Measurements from ENCODE around the gene DCAKD.

DCAKD gene

DNA sequence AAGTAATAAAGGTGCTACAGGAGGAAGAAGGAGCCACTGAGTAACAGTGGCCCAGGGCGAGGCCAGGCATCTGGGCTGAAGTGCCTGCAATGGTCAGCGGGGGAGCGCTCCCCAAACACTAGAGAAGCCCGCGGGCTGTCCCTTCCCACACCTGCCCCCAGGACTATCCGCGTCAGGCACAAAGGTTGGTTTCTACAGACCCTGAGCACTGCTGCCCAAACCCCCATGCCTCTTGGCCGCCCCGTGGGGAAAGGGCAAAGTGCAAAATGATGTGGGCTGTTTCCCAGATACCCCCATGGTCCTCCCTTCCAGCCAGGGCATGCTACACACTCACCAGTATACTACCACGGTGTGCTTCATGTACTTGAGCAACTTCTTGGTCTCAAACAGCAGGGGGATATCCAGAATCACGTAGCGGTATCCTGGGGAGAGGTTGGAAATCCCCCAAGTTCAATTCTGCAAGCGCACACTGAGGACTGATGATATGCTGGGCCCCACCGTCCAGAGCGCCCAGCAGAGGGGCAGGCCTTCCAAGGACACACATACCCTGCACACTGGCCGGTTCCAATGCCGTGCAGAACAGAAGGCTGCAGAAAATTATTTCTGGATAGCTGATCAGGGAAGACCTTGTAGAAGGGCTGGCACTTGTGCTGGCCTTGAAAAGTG, 21.5 kb downstream of the DCAKD start:
- Histone ChIP-seq H3K4me1 (peaks cover 28% of the 10 kb centered on the region), H3K27me3 (no peaks in the 10 kb centered on the region), H3K9me3 (no peaks in the 10 kb centered on the region), H3K4me3 (ENCODE audit: low read depth, low read length) (no peak overlapping the region), H3K36me3 (peaks cover 21% of the 10 kb centered on the region)
- TF ChIP-seq, protein P1, sequence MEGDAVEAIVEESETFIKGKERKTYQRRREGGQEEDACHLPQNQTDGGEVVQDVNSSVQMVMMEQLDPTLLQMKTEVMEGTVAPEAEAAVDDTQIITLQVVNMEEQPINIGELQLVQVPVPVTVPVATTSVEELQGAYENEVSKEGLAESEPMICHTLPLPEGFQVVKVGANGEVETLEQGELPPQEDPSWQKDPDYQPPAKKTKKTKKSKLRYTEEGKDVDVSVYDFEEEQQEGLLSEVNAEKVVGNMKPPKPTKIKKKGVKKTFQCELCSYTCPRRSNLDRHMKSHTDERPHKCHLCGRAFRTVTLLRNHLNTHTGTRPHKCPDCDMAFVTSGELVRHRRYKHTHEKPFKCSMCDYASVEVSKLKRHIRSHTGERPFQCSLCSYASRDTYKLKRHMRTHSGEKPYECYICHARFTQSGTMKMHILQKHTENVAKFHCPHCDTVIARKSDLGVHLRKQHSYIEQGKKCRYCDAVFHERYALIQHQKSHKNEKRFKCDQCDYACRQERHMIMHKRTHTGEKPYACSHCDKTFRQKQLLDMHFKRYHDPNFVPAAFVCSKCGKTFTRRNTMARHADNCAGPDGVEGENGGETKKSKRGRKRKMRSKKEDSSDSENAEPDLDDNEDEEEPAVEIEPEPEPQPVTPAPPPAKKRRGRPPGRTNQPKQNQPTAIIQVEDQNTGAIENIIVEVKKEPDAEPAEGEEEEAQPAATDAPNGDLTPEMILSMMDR (IDR thresholded peaks at IDR 0.05; ENCODE audit: low read depth, low read length) = no peak
- no peak for DNase-seq

DNA sequence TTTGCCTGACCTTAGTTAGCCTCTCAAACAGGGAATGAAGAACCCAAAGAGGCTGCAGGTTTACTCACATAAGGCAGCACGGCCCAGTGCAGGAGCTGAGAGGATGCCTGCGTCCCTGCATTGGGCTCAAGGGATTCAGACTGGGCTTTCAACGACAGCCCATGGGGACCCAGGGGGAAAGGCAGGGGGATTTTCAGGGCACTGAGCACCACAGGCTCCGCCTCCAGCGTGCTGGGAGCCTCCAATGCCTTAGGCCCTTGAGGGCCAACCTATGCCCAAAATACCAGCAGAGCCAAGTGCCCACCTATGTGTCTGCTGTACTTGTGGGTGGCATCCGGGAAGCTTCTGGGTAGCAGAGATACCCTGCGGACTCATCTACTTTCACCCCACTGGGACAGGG, 22.3 kb downstream of the DCAKD start:
- H3K36me3 ChIP-seq = peaks cover 20% of the 10 kb centered on the region
- TF ChIP-seq, protein P1 (IDR thresholded peaks at IDR 0.05; ENCODE audit: low read depth, low read length) = no peak

DNA sequence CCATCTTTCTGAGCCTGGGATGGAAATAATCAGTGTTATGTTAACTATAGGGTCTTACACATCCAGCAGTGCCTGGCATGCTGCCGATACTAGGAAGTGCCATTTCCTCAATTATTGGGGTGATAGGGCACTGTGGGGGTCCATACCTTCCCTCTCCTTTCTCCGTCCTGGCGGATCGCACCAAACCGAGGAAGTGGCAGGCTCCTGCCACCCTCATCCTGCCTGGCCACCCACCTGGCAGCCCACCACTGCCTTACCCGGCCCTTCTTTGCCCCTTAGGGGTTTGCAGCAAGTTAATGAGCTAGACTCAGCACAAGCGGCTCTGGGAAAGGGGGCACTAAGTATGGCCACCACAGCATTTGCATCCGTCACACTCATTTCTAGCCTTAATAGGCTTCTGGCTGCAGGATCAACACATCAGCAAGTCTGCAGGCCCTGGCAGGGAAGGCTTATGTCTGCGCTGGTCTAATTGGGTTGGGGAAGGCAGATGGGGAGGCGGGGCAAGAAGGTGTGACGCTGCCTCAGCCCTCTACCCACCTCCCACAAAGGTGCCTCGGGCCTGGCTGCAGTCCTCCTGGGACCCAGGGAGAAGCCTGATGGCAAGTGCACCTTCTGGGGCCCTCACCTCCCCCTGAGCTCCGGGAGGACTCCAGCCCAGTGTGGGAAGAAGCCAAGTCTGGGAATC, 28.6 kb downstream of the DCAKD start:
- TF ChIP-seq, protein P1 (IDR thresholded peaks at IDR 0.05; ENCODE audit: low read depth, low read length) = no peak
- H3K4me3 ChIP-seq (ENCODE audit: low read depth, low read length) = no peak overlapping the region
- no peaks in the 10 kb centered on the region for H3K9me3 ChIP-seq
- no peaks in the 10 kb centered on the region for H3K27me3 ChIP-seq
- H3K36me3 ChIP-seq = no peaks in the 10 kb centered on the region
- peak; percentile 58 for DNase-seq
- peaks cover 44% of the 10 kb centered on the region for H3K4me1 ChIP-seq

More for the DNA sequence above, 22.3 kb downstream of the DCAKD start:
- H3K4me1 ChIP-seq = peaks cover 28% of the 10 kb centered on the region
- DNase-seq = no peak
- no peaks in the 10 kb centered on the region for H3K27me3 ChIP-seq
- H3K9me3 ChIP-seq = no peaks in the 10 kb centered on the region
- no peak overlapping the region for H3K4me3 ChIP-seq (ENCODE audit: low read depth, low read length)

DNA sequence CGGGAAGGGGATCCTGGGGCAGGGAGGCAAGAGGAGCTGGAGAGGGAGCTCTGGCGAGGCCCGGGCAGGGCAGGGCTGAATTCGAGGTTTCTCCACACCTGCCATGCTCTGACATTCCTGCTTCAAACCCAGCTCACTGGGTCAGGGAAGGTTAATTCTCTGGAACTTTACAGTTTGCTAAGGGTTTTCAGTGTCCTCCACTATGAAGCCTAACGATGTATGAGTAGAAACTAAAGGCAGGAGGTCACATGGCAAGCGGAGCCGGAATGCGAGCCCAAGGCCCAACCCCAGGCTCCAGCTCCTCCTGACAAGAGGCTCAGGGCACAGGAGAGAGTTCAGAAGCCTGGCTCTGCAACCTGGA, 29.2 kb downstream of the DCAKD start:
- peaks cover 44% of the 10 kb centered on the region for H3K4me1 ChIP-seq
- DNase-seq = no peak
- no peaks in the 10 kb centered on the region for H3K9me3 ChIP-seq
- H3K4me3 ChIP-seq (ENCODE audit: low read depth, low read length) = peak overlapping the region; percentile 7; the same call in 1 of the 2 replicates
- no peaks in the 10 kb centered on the region for H3K27me3 ChIP-seq
- TF ChIP-seq, protein P1 (IDR thresholded peaks at IDR 0.05; ENCODE audit: low read depth, low read length) = no peak
- no peaks in the 10 kb centered on the region for H3K36me3 ChIP-seq

DNA sequence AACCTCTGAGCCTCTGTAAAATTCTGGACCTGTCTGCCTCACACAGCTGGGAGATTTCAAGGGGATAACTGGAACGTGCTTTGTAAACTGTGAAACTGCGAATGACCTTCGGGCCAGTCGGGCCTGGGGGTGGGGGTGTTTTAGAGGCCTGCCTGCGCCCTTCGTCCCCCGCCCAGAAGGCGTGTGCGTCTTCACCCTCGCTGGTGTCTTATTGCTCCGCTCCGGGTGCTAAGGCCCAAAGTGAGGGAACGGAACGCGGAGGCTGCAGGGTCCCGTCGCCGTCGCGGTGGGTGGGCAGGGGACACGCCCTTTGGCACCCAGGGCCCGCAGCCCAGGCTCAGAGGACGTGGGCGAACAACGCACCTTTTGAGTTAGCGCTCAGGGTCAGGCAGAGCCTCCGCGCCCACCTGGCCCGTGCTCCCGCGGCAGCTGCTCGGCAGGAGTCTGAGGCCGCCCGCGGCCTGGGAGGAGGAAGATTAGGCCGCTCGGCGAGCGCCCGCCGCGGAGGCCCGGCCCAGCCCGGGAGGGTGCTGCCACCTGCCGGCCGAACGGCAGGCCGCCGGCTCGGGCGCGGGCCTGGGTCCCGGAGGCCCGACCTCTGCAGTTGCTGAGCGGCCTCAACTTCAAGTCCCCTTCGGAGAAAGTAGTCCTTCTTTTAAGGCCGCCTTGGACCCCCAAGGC, 29.7 kb downstream of the DCAKD start:
- no peaks in the 10 kb centered on the region for H3K36me3 ChIP-seq
- H3K4me3 ChIP-seq (ENCODE audit: low read depth, low read length) = peak overlapping the region; percentile 54
- no peaks in the 10 kb centered on the region for H3K27me3 ChIP-seq
- no peaks in the 10 kb centered on the region for H3K9me3 ChIP-seq
- peak; percentile 87 for DNase-seq
- TF ChIP-seq, protein P1 (IDR thresholded peaks at IDR 0.05; ENCODE audit: low read depth, low read length) = peak; percentile 57
- H3K4me1 ChIP-seq = peaks cover 44% of the 10 kb centered on the region
